Measurements from ENCODE around the gene AMOTL1. TPM values are rescaled to one million over a fixed set of nuclear protein-coding genes. Genes with fewer than 3 reads are reported as not detected.
"Not testable (repeated sequence)": the region's sequence is repeated elsewhere in the genome, so short reads cannot be mapped to it uniquely, and the experiment has no call there.

The AMOTL1 gene
- total and polyA plus RNA-seq, 2 of the 8 experiments (the other 6 are each of a cell fraction or from before 2014, with no cell fraction given): 9.0 to 27.6 TPM

DNA sequence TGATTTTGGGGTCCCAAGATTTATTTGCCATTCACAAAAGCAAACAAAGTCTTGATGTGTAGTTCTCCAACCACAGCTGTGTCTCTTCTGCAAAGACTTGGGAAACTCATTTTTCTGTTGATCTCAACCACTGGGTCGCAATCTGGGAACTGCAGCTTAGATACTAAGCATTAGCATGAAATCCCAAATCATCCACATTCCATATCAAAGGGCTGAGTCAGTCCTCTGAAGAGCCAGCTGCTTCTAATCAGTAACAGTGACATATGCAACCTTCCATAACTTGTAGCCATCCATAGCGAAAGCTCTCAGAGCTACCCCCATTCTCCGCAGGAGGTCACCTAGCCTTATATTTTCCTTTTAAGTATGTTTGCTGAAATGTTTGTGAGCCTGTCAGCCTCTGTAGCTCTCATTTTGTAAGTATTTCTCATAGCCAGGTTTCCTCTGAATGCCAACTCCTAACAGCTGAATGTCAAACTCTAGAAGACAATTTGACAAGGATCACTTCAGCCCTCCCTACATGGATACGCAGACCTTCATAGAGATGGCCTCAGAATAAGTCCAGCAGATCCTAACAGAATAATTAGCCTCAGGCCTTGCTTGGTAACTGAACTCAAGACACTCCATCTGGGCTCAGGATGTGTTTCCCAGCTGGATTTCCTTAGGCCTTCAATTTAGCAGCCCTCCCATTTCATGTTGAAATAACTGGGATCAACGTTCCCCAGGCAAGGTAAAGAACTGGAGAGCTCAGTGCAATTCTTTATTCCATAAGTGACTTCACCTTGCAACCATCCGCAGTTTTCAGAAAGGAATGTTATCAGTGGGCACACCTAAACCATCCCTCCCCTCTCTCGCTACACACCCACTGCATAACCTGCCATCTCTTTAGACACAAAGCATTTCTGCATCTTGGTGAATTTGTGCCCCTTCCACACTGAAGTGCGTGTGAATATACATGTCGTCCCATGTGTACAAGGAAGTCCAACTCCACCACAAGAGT, 44.9 kb downstream of the AMOTL1 start:
- DNase-seq (ENCODE audit: low read depth in 1 of 2, low spot score in 2 of 2); H3K23ac ChIP-seq (ENCODE audit: insufficient read length); H2BK15ac ChIP-seq (ENCODE audit: low read length); H3K27ac ChIP-seq (ENCODE audit: low read depth, low read length); H3K4me2 ChIP-seq (ENCODE audit: insufficient read depth in 1 of 2, low read depth in 2 of 2, low read length in 2 of 2); H2BK20ac ChIP-seq (ENCODE audit: low read length); H2BK5ac ChIP-seq (ENCODE audit: low read depth, low read length); H3K14ac ChIP-seq (ENCODE audit: insufficient read length); H3K18ac ChIP-seq (ENCODE audit: extremely low read depth, low read length); H3K9ac ChIP-seq (replicated peaks in 1 of 4; ENCODE audit: extremely low read depth in 1 of 4, low read depth in 3 of 4, low read length in 3 of 4); H3K23me2 ChIP-seq (ENCODE audit: low read depth, low read length); H3K56ac ChIP-seq (replicated peaks; ENCODE audit: insufficient read length, low read depth, low read length); H4K8ac ChIP-seq (ENCODE audit: extremely low read depth, insufficient read depth, low read length); H3K27me3 ChIP-seq (replicated peaks in 1 of 4; ENCODE audit: control insufficient read depth in 3 of 4, extremely low read depth in 1 of 4, insufficient read depth in 3 of 4, low read length in 3 of 4); H3K4me1 ChIP-seq (replicated peaks in 1 of 4; ENCODE audit: control insufficient read depth in 3 of 4, insufficient read depth in 4 of 4, low read length in 3 of 4); H4K5ac ChIP-seq (ENCODE audit: insufficient read length, low read depth, low read length); H3K79me2 ChIP-seq (ENCODE audit: control insufficient read depth in 1 of 2, insufficient read depth in 2 of 2, low read length in 2 of 2); H3K79me1 ChIP-seq (ENCODE audit: low read depth, low read length); H3K4ac ChIP-seq (replicated peaks; ENCODE audit: insufficient read length, low read depth, low read length); H4K20me1 ChIP-seq (replicated peaks in 1 of 2; ENCODE audit: control insufficient read depth in 1 of 2, insufficient read depth in 2 of 2, low read length in 2 of 2); H4K91ac ChIP-seq (replicated peaks; ENCODE audit: insufficient read length, low read length); H2BK12ac ChIP-seq (ENCODE audit: low read depth, low read length); H2AFZ ChIP-seq (ENCODE audit: low read length); H2BK120ac ChIP-seq (replicated peaks; ENCODE audit: low read depth, low read length); H3K4me3 ChIP-seq (ENCODE audit: extremely low read depth in 1 of 4, insufficient read depth in 2 of 4, low read depth in 3 of 4, low read length in 4 of 4); H2AK5ac ChIP-seq (ENCODE audit: low read depth, low read length): not testable (repeated sequence)
- WGBS, 2 experiments (ENCODE audit: extremely low coverage in 1 of 2, insufficient coverage in 1 of 2, insufficient read length in 1 of 2, insufficient replicate concordance in 2 of 2, low coverage in 1 of 2, low lambda C conversion rate in 2 of 2, missing lambda C conversion rate in 1 of 2): 95% methylated on average over 8 of the region's 9 CpGs; no CpG with 5 or more reads in 1 of the 2 experiments
- peak; percentile 55 for FAIRE-seq
- peaks cover 0 to 35% (median 10%) of the 10 kb centered on the region in 4 experiments; a peak in 5 of 8 replicates for H3K36me3 ChIP-seq (ENCODE audit: control insufficient read depth in 2 of 4, insufficient read depth in 4 of 4, low read length in 3 of 4)
- peaks cover 31 to 34% of the 10 kb centered on the region in 2 experiments for H3K9me3 ChIP-seq (ENCODE audit: insufficient read depth in 2 of 2, low read depth in 1 of 2, low read length in 1 of 2)
- ChIA-PET CTCF (ENCODE audit: partially characterized antibody) (interaction anchor here (0.6 to 3.9 kb wide), 4 partner anchors 9 to 25 kb away, joined by 3 to 22 read pairs (median 3); no protein-coding TSS in a partner anchor), POLR2A (ENCODE audit: partially characterized antibody) (interaction anchor here (0.6 to 1.7 kb wide), 2 partner anchors 38 to 160 kb away, joined by 3 read pairs; no protein-coding TSS in a partner anchor)
